LNCAP (cell line): Measurements from ENCODE around the gene CENPW.

Experiments
- TF ChIP-seq, protein P1 (sequence below): fragments of 450-650 bp; IDR thresholded peaks from 2 replicates; pipeline ENCODE4 v1.5.1; 2017; ENCODE audit warnings: mild to moderate bottlenecking

CENPW gene

DNA sequence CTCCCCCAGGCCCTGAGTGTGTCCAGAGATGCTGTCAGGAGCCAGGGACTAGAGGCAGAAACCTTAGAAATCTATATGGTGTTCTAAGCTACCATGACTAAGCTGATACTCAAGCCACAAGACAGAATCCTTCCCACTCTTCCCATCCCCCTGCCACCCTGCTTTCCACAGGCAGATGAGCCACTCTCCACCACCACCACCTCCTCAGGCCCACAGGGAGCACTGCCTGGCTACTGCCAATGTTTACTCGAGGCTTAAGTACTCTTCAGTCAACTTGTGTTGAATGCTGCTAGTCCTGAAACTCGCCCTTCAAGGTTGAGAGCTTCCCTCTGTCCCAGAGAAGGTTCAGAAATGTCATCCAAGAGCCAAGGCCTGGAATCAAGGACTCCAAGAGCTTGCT is 56.2 kb downstream of the CENPW start:
- TF ChIP-seq, protein P1, sequence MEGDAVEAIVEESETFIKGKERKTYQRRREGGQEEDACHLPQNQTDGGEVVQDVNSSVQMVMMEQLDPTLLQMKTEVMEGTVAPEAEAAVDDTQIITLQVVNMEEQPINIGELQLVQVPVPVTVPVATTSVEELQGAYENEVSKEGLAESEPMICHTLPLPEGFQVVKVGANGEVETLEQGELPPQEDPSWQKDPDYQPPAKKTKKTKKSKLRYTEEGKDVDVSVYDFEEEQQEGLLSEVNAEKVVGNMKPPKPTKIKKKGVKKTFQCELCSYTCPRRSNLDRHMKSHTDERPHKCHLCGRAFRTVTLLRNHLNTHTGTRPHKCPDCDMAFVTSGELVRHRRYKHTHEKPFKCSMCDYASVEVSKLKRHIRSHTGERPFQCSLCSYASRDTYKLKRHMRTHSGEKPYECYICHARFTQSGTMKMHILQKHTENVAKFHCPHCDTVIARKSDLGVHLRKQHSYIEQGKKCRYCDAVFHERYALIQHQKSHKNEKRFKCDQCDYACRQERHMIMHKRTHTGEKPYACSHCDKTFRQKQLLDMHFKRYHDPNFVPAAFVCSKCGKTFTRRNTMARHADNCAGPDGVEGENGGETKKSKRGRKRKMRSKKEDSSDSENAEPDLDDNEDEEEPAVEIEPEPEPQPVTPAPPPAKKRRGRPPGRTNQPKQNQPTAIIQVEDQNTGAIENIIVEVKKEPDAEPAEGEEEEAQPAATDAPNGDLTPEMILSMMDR: no peak
